ENCODE measurements around the gene PCED1B. TPM values are rescaled to one million over a fixed set of nuclear protein-coding genes. Genes with fewer than 3 reads are reported as not detected.

Gene PCED1B
- total RNA-seq, 2 donors from 2014 or later: 0.87 to 46.9 TPM

DNA sequence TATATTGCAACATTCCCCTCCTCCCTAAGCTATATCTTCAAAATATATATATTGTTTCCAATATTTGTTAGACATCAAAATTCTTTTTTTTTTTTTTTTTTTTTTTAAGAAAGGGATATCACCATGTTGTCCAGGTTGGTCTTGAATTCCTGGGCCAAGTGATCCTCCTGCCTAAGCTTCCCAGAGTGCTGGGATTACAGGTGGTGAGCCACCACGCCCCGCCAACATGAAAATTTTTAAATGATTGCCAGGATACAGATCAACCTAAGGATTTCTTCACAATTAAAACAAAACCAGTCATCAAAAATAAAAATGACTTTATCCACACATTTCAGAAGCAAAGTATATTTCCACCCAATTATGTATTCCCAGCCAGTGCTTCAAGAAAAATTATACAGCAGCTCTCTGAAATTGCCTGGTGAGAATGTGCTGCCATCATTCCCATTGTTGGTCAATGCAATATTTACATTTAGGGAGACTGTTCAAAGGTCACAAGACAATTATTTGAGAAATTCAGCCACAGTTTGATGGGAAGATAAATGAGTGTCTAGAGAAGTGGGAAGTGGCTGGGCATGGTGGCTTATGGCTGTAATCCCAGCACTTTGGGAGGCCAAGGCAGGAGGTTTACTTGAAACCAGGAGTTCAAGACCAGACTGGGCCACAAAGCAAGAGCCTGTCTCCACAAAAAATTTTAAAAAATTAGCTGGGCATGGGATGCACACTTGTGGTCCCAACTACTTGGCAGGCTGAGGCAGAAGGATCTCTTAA, 142.0 kb downstream of the PCED1B start:
- Histone ChIP-seq H3K36me3 (no peaks in the 10 kb centered on the region), H3K27ac (no peak overlapping the region), H3K4me1 (replicated peaks) (no peaks in the 10 kb centered on the region), H3K4me3 (no peak overlapping the region), H3K9me3 (no peaks in the 10 kb centered on the region), H3K27me3 (replicated peaks; ENCODE audit: insufficient read depth) (no peaks in the 10 kb centered on the region)
- no peak for TF ChIP-seq POLR2AphosphoS5 (IDR thresholded peaks at IDR 0.05)
- no peak for TF ChIP-seq POLR2A (IDR thresholded peaks at IDR 0.05)
- TF ChIP-seq CTCF (IDR thresholded peaks at IDR 0.05): no peak
- WGBS: 97% methylated on average over 2 of the region's 2 CpGs
- no peak for DNase-seq (ENCODE audit: low spot score)
- intact Hi-C loops (cut with DNase I): no loop called here

GRCh38 chr12:47222520-47223030, 143.2 kb downstream of the PCED1B start:
- no peak for TF ChIP-seq POLR2AphosphoS5 (IDR thresholded peaks at IDR 0.05)
- no peak for TF ChIP-seq CTCF (IDR thresholded peaks at IDR 0.05)
- no peak for TF ChIP-seq POLR2A (IDR thresholded peaks at IDR 0.05)
- H3K4me1 ChIP-seq (replicated peaks): no peaks in the 10 kb centered on the region
- H3K36me3 ChIP-seq: no peaks in the 10 kb centered on the region
- intact Hi-C loops (cut with DNase I): no loop called here
- no peak overlapping the region for H3K27ac ChIP-seq
- H3K27me3 ChIP-seq (replicated peaks; ENCODE audit: insufficient read depth): no peaks in the 10 kb centered on the region
- H3K9me3 ChIP-seq: no peaks in the 10 kb centered on the region
- DNase-seq (ENCODE audit: low spot score): no peak
- WGBS: 86% methylated on average over 3 of the region's 3 CpGs
- no peak overlapping the region for H3K4me3 ChIP-seq

DNA sequence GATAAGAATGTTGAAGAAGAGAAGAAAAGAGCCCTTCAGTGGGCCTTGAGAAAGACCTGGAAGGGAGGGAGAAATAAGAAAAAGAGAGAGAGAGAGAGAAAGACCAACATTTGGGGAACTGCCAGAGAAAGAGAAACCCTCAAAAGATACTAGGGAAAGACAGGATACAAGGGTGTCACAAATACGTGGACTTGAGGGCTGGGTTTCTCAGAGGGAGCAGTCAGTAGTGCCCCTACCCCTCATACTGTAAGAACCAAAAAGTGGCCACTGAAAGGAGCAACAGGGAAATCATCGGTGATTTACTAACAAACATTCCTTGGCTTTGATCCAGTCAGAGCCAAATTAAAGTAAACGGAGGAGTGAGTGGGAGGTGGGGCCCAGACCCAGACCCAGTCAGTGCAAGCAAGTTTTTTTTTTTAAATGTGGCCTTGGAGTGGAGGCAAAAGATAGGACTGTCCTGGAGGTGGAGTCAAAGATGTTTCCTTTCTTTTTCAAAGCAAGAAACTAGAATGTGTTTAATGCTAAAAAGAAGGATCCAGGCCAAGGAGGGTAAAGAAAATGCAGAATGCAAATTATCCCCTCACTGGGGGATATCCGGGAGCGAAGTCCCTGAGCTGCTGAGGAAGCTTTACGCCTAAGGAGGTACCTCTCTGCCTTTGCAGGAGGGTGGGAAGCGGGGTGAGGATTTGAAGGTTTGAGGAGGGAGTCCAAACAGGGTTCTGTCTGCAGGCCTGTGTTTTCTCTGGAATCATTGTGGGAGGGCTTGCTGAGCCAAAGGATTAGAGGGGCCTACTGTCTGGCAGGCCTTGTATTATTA, 143.8 kb downstream of the PCED1B start:
- WGBS: 60% methylated on average over 7 of the region's 7 CpGs
- H3K4me3 ChIP-seq: no peak overlapping the region
- no peaks in the 10 kb centered on the region for H3K36me3 ChIP-seq
- intact Hi-C loops (cut with DNase I): no loop called here
- no peaks in the 10 kb centered on the region for H3K4me1 ChIP-seq (replicated peaks)
- no peak for DNase-seq (ENCODE audit: low spot score)
- H3K27ac ChIP-seq: no peak overlapping the region
- no peaks in the 10 kb centered on the region for H3K27me3 ChIP-seq (replicated peaks; ENCODE audit: insufficient read depth)
- no peak for TF ChIP-seq POLR2AphosphoS5 (IDR thresholded peaks at IDR 0.05)
- TF ChIP-seq POLR2A (IDR thresholded peaks at IDR 0.05): no peak
- no peak for TF ChIP-seq CTCF (IDR thresholded peaks at IDR 0.05)
- no peaks in the 10 kb centered on the region for H3K9me3 ChIP-seq

GRCh38 chr12:47223848-47224213, 144.4 kb downstream of the PCED1B start:
- intact Hi-C loops (cut with DNase I): no loop called here
- WGBS: 18% methylated on average over 4 of the region's 4 CpGs
- no peak for DNase-seq (ENCODE audit: low spot score)

More at GRCh38 chr12:47223848-47224213, 144.4 kb downstream of the PCED1B start:
- no peak for TF ChIP-seq POLR2A (IDR thresholded peaks at IDR 0.05)
- no peak for TF ChIP-seq POLR2AphosphoS5 (IDR thresholded peaks at IDR 0.05)
- TF ChIP-seq CTCF (IDR thresholded peaks at IDR 0.05): no peak
- Histone ChIP-seq H3K36me3 (no peaks in the 10 kb centered on the region), H3K9me3 (no peaks in the 10 kb centered on the region), H3K4me3 (no peak overlapping the region), H3K4me1 (replicated peaks) (no peaks in the 10 kb centered on the region), H3K27me3 (replicated peaks; ENCODE audit: insufficient read depth) (no peaks in the 10 kb centered on the region), H3K27ac (no peak overlapping the region)
